Activated naive CD8-positive, alpha-beta T cell treated with anti-CD3 and anti-CD28 coated beads, Interleukin-2, amount 50 U/mL, for 16 hours (primary cell): ENCODE data around the gene KATNAL2.
"Not testable (repeated sequence)": the region's sequence is repeated elsewhere in the genome, so short reads cannot be mapped to it uniquely, and the experiment has no call there.

Experiments
- DNase-seq: peaks from one replicate; pipeline ENCODE4 v3.0.0-alpha.2; 2020; ENCODE audit warnings: low read depth, low spot score

KATNAL2 gene

DNA sequence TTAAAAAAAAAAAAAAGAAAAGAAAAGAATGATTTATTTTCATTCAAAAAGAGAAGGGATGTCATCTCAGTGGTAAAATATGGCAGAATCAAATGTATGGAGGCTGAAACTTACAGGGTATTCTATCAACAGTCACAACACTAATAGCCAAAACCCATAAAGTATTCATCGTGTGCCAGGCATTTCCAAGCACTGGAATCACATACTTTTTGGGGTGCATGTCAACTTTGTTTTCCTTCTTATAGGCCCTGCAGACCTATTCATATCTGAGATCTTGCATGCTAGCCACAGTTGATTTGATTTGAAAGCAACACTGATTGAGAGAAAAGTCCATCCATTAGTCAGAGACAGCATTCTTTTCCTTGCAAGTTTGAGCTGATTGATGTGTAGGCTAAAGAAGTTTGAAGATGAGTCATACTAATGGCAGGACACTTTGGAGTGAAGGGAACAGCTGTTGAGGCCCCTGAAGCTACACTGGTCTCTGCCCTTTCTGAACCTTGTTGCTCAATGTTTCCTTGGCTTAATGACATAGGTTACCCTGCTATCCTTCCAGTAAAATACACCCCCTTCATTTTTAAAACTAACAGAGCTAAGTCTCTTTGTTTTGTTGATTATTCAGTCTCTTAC, 22.0 kb downstream of the KATNAL2 start:
- no peak for DNase-seq

DNA sequence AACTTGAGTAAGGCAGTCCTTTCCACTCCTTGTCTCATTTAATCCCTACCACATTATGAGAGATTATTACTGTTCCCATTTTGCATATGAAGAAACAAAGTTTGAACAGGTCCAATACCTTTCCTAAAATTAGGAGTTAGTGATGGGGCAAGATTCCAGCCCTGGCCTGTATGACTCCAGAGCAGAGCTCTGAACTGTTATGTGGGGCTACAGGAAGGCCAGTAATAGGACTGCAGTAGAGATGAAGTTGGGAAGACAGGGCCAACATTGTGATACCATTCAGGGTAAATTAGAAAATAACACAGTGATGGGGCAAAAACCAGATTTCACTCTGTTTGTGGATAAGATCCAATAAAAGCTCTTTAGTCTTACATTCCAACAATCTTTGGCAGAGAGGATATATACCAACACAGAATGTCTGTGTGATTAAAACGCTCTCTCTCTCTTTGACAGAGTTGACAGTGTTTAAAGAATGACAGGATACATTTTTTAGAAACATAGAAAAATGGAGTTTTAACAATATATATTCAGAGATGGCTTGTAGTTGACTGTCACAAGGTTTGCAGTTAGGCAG, 22.7 kb downstream of the KATNAL2 start:
- no peak for DNase-seq

- DNase-seq = no peak
Measured at GRCh38 chr18:46942646-46943045, 25.2 kb downstream of the KATNAL2 start.

GRCh38 chr18:46946656-46947282, 29.4 kb downstream of the KATNAL2 start:
- no peak for DNase-seq

- DNase-seq = no peak
Measured at GRCh38 chr18:46950064-46950656, 32.8 kb downstream of the KATNAL2 start.

DNA sequence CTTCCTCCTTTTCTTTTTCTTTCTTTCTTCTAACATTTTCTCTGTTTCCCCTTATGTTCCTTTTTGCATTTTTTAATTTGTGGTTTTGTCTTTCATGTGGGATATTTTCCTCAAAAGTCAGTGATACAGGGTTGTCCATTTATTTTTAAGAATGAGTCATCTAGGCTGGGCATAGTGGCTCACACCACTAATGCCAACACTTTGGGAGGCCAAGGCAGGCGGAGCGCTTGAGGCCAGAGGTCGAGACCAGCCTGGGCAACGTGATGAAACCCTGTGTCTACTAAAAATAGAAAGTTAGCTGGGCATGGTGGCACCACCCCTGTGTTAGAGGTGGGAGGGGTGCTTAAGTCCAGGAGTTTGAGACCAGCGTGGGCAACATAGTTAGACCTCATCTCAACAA, 35.8 kb downstream of the KATNAL2 start:
- DNase-seq = no peak

- DNase-seq = no peak
Measured at GRCh38 chr18:46958209-46958608, 40.8 kb downstream of the KATNAL2 start.

DNA sequence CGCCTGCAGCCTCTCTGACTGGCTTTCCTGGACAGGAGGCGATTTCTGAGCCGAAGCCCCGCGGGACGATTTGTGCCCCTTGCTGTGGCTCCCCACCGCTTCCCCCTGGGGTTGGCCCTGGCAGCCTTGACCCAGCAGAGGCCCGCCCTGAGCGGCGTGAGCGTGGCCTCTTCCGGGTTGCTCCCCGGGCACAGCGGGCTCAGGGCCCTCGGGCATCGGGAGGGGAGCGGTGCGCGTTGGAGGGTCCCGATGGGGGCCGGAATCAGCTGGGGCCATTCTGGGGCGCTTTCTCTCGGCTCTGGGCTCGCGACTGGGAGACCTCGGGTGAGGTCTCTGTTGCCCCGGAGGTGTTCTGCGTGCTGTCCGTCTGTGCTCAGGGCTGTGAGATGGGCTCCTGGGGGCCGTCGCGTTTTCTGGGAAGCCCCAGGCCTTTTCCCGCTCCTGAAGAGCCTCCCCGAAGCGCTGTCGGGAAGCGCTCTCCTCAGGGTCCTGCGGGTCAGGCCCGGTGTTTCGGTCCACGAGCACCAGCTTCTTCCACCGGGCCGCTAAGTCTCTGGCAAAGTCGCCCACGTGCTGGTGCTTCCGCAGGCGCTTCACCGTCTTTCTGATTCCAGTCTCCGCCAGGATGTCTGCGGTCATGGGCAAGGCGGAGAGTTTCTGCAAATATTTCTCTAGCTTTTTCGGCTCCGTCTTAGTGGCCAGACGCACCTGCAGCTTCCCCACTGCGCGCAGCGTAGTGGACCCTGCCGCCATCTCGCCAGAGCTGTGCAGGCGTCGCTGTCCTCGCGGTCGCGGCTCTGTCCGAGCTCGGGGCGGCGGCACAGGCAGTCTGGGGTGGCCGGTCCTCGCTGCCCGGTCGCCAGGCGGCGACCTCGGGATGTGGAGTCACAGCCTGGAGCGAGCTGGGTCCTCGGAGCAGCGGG, 46.5 kb downstream of the KATNAL2 start:
- DNase-seq = not testable (repeated sequence)

DNA sequence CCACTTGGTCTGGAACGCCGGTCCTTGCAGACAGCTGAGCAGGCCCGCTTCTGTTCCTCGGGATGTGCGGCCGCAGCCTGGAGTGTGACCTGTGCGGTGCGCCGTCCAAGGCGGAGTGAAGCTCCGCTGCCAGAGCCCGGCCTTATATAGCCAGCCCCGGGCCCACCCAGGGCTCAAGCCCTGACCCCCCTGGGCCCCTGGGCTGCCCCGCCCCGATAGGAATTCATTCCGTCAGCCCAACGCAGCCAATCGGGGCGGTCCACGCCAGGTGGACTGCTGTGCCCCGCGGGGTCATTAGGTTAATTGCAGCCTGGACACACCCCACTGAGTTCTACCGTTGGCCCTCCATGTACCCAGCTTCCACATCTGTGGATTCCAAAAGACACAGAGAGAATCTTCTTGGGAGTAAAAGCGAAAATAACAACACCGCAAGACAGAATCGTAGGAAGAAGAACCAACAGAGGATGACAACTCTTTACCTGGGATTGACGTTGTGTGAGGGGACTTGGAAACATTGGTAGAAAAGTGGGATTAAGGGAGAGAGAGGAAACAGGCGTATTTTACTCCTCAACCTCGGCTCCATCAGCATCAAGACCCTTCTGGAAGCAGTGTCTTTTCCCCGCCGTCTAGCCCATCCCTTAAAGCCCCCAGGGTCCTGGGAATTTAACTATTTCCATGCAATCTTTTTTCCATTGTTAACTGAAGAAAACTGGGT, 47.3 kb downstream of the KATNAL2 start:
- not testable (repeated sequence) for DNase-seq

DNA sequence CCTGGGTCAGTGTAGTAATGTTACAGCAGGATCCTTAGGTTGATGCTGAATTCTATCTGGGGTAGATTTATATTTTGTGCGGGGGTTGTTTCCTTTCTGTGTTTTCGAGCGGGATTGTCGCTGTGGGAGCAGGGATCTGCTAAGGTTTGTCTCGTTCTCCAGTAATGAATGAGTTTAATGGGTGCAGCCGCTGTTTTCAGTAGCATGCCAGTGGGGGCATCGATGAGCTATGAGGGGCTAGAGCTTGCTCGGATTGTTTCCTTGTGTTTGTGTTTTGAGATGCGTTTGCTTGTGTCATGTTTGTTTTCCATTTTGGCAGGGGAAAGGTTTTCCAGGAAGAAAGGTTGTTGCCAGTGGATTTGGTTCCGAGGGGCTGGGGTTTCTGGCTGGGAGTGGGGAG, 48.9 kb downstream of the KATNAL2 start:
- not testable (repeated sequence) for DNase-seq

DNA sequence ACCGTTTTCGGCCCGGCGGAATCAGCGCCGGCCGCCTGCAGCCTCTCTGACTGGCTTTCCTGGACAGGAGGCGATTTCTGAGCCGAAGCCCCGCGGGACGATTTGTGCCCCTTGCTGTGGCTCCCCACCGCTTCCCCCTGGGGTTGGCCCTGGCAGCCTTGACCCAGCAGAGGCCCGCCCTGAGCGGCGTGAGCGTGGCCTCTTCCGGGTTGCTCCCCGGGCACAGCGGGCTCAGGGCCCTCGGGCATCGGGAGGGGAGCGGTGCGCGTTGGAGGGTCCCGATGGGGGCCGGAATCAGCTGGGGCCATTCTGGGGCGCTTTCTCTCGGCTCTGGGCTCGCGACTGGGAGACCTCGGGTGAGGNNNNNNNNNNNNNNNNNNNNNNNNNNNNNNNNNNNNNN, 52.1 kb downstream of the KATNAL2 start:
- not testable (repeated sequence) for DNase-seq

GRCh38 chr18:47019870-47020269, 102.5 kb downstream of the KATNAL2 start:
- not testable (repeated sequence) for DNase-seq

- DNase-seq = not testable (repeated sequence)
Measured at GRCh38 chr18:47020757-47021156, 103.4 kb downstream of the KATNAL2 start.

DNA sequence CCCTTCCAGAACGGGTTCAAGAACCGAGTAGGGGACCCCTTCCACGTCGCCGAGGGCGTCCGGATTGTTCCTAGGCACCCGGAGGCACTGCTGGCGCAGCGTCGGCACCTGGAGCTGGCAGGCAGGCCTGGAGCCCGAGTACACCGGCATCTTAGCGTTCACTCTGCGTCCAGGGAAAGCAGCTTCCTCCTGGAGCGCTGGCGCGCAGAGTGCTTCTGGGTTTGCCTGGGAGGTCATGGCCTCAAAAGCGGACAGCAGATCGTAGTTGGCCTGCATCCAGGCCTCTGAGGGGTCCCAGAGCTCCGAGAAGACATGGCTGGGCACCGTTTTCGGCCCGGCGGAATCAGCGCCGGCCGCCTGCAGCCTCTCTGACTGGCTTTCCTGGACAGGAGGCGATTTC, 105.4 kb downstream of the KATNAL2 start:
- DNase-seq = not testable (repeated sequence)

GRCh38 chr18:47023769-47024465, 106.5 kb downstream of the KATNAL2 start:
- DNase-seq = not testable (repeated sequence)

DNA sequence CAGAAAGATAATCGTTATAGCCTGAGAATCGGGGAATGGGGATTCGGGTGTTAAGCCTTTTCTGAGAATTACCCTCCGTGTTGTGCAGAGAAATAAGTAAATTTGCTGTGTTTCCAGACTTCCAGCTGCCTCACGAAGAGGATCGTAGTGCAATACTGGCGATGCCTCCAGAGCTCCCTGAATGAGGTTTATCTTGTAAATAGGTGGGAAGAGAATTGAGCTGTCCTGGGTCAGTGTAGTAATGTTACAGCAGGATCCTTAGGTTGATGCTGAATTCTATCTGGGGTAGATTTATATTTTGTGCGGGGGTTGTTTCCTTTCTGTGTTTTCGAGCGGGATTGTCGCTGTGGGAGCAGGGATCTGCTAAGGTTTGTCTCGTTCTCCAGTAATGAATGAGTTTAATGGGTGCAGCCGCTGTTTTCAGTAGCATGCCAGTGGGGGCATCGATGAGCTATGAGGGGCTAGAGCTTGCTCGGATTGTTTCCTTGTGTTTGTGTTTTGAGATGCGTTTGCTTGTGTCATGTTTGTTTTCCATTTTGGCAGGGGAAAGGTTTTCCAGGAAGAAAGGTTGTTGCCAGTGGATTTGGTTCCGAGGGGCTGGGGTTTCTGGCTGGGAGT, 108.3 kb downstream of the KATNAL2 start:
- not testable (repeated sequence) for DNase-seq

DNA sequence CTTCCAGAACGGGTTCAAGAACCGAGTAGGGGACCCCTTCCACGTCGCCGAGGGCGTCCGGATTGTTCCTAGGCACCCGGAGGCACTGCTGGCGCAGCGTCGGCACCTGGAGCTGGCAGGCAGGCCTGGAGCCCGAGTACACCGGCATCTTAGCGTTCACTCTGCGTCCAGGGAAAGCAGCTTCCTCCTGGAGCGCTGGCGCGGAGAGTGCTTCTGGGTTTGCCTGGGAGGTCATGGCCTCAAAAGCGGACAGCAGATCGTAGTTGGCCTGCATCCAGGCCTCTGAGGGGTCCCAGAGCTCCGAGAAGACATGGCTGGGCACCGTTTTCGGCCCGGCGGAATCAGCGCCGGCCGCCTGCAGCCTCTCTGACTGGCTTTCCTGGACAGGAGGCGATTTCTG, 111.3 kb downstream of the KATNAL2 start:
- DNase-seq = not testable (repeated sequence)

- not testable (repeated sequence) for DNase-seq
Measured at GRCh38 chr18:47029684-47030353, 112.4 kb downstream of the KATNAL2 start.

DNA sequence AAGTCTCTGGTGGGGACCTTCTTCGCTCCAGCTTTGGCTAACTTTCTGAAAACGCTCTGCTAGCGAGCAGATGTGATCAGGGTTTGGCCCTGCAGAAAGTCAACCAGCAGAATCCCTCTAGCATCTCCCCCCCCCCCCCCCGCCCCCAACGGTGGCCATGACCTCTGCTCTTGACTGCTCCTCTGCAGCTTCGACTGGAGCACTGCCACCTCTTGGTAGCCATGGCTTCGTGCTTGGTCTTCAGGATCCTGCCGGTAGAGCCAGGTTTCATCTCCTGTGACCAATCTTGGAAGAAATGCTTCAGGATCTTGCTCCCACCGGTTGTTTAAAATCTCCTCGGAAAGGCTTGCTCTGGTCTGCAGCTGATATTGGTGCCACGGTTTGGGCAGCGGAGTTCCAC, 113.5 kb downstream of the KATNAL2 start:
- DNase-seq = not testable (repeated sequence)
